A673 (cell line): ENCODE measurements around the gene ETS2. TPM values are rescaled to one million over a fixed set of nuclear protein-coding genes. Genes with fewer than 3 reads are reported as not detected.

Experiments
- BruUV-seq: library from RNA; stranded (reverse); fragments of 400-500 nt; replicated peaks from 2 replicates; lab custom pipeline; 2021; lab: Mats Ljungman, UMichigan
- CTCF ChIA-PET: fragments of 300-600 bp; sonication (Branson Sonifier 250); formaldehyde crosslinking; loops from one replicate; lab custom pipeline; 2022; ENCODE audit warnings: antibody characterized with exemption; lab: Charles Lee
- POLR2A ChIA-PET: fragments of 300-600 bp; sonication (Branson Sonifier 250); formaldehyde crosslinking; loops from one replicate; lab custom pipeline; 2022; ENCODE audit warnings: antibody characterized with exemption; ENCODE audit not compliant: low non-redundant PET; lab: Charles Lee
- DNase-seq: peaks from one replicate; pipeline ENCODE4 v3.0.0-alpha.2; 2015; ENCODE audit warnings: low spot score
- H3K27ac ChIP-seq: fragments of 200-600 bp; sonication (generic); 2 replicates; pipeline ENCODE4 v1.5.1; 2016; ENCODE audit warnings: mixed run types, low read depth, mild to moderate bottlenecking, mixed read lengths, antibody characterized with exemption, low read length; ENCODE audit not compliant: poor library complexity, severe bottlenecking
- H3K27me3 ChIP-seq: fragments of 200-600 bp; sonication (generic); replicated peaks from 2 replicates; pipeline ENCODE4 v1.6.1; 2017; ENCODE audit warnings: mixed run types, low read depth, mild to moderate bottlenecking, mixed read lengths, antibody characterized with exemption, low read length; ENCODE audit not compliant: insufficient read depth, poor library complexity
- H3K36me3 ChIP-seq: fragments of 200-600 bp; sonication (generic); 2 replicates; pipeline ENCODE4 v1.6.1; 2016; ENCODE audit warnings: mixed run types, mild to moderate bottlenecking, mixed read lengths, antibody characterized with exemption, low read length; ENCODE audit not compliant: insufficient read depth, poor library complexity, severe bottlenecking
- H3K4me1 ChIP-seq: fragments of 200-600 bp; sonication (generic); 2 replicates; pipeline ENCODE4 v1.6.1; 2017; ENCODE audit warnings: mixed run types, mild to moderate bottlenecking, mixed read lengths, antibody characterized with exemption, low read length; ENCODE audit not compliant: insufficient read depth, poor library complexity, severe bottlenecking
- H3K4me3 ChIP-seq: fragments of 200-600 bp; sonication (generic); 2 replicates; pipeline ENCODE4 v1.5.1; 2016; ENCODE audit warnings: low read depth, mixed run types, mild to moderate bottlenecking, mixed read lengths, low read length; ENCODE audit not compliant: poor library complexity, severe bottlenecking
- H3K9me3 ChIP-seq: fragments of 200-600 bp; sonication (generic); 2 replicates; pipeline ENCODE4 v1.6.1; 2016; ENCODE audit warnings: mixed run types, low read depth, mild to moderate bottlenecking, mixed read lengths, antibody characterized with exemption, low read length; ENCODE audit not compliant: poor library complexity, severe bottlenecking
- CTCF ChIP-seq: fragments of 300-800, 200-600 bp; sonication (generic); conservative IDR thresholded peaks from 2 replicates; pipeline ENCODE4 v1.5.1; 2017; ENCODE audit warnings: low read depth, mild to moderate bottlenecking, antibody characterized with exemption, low read length, moderate library complexity, mixed read lengths
- EZH2 ChIP-seq: fragments of 200-600 bp; sonication (generic); IDR thresholded peaks from 2 replicates; pipeline ENCODE4 v1.6.1; 2017; ENCODE audit warnings: borderline replicate concordance, low read depth, mild to moderate bottlenecking, mixed read lengths, antibody characterized with exemption, low read length; ENCODE audit not compliant: poor library complexity, severe bottlenecking
- intact Hi-C: fragments of 100-400 bp; cut with micrococcal nuclease; formaldehyde crosslinking; loops from one replicate; pipeline ENCODE4 v1.10.0; 2022; ENCODE audit not compliant: unreplicated experiment
- total RNA-seq: library from RNA; stranded (reverse); gene quantifications from 2 replicates; pipeline ENCODE4 v1.2.3, GENCODE V29; 2021

ETS2 gene
- total RNA-seq, 1 experiment from 2014 or later: 45.6 TPM

GRCh38 chr21:38852708-38853107 lies 47.0 kb downstream of the ETS2 start:
- H3K4me3 ChIP-seq: no peak overlapping the region
- H3K27ac ChIP-seq: no peak overlapping the region
- BruUV-seq: no TSS peak
- TF ChIP-seq CTCF: no peak
- no peak for TF ChIP-seq EZH2
- intact Hi-C loops: no loop called here
- POLR2A ChIA-PET: no interaction called here
- no peaks in the 10 kb centered on the region for H3K9me3 ChIP-seq
- no peaks in the 10 kb centered on the region for H3K36me3 ChIP-seq
- no peaks in the 10 kb centered on the region for H3K4me1 ChIP-seq
- CTCF ChIA-PET: no interaction called here
- H3K27me3 ChIP-seq: no peaks in the 10 kb centered on the region
- DNase-seq: no peak

GRCh38 chr21:38853421-38853919 lies 47.7 kb downstream of the ETS2 start:
- no peak overlapping the region for H3K4me3 ChIP-seq
- CTCF ChIA-PET: no interaction called here
- TF ChIP-seq CTCF: no peak
- no peak for TF ChIP-seq EZH2

GRCh38 chr21:38857152-38857825 lies 51.6 kb downstream of the ETS2 start:
- Histone ChIP-seq H3K27me3 (no peaks in the 10 kb centered on the region), H3K4me1 (no peaks in the 10 kb centered on the region), H3K4me3 (no peak overlapping the region), H3K27ac (no peak overlapping the region), H3K9me3 (no peaks in the 10 kb centered on the region), H3K36me3 (no peaks in the 10 kb centered on the region)
- no peak for TF ChIP-seq EZH2
- no peak for TF ChIP-seq CTCF
- BruUV-seq: no TSS peak
- DNase-seq: no peak
- ChIA-PET CTCF (interaction anchor here (0.6 kb wide), 1 partner anchor 185 kb away, joined by 3 read pairs; no protein-coding TSS in a partner anchor), POLR2A (no interaction called here)
- intact Hi-C loops: no loop called here

More at GRCh38 chr21:38853421-38853919, 47.7 kb downstream of the ETS2 start:
- Histone ChIP-seq H3K4me1 (no peaks in the 10 kb centered on the region), H3K27me3 (no peaks in the 10 kb centered on the region), H3K36me3 (no peaks in the 10 kb centered on the region), H3K27ac (no peak overlapping the region), H3K9me3 (no peaks in the 10 kb centered on the region)
- POLR2A ChIA-PET: no interaction called here
- no TSS peak for BruUV-seq
- no peak for DNase-seq
- intact Hi-C loops: no loop called here
